Type B pancreatic cell (in vitro differentiated cells): Measurements from ENCODE around the gene RAPGEF4. TPM values are rescaled to one million over a fixed set of nuclear protein-coding genes. Genes with fewer than 3 reads are reported as not detected.

Source experiments
- DNase-seq: peaks from one replicate; pipeline ENCODE4 v3.0.0; 2021; ENCODE audit warnings: mixed read lengths; ENCODE audit not compliant: unreplicated experiment; ENCODE audit errors: extremely low spot score
- H3K27ac Mint-ChIP-seq: 2 replicates; pipeline ENCODE4 v1.8.0; 2021; ENCODE audit warnings: mild to moderate bottlenecking, mixed read lengths
- H3K27me3 Mint-ChIP-seq: 2 replicates; pipeline ENCODE4 v1.8.0; 2021; ENCODE audit warnings: mixed read lengths
- H3K36me3 Mint-ChIP-seq: 2 replicates; pipeline ENCODE4 v1.8.0; 2021; ENCODE audit warnings: mixed read lengths
- H3K4me1 Mint-ChIP-seq: one replicate; pipeline ENCODE4 v1.8.0; 2021; ENCODE audit warnings: mixed read lengths; ENCODE audit not compliant: unreplicated experiment
- H3K4me3 Mint-ChIP-seq: 2 replicates; pipeline ENCODE4 v1.8.0; 2021; ENCODE audit warnings: mild to moderate bottlenecking, mixed read lengths
- H3K9me3 Mint-ChIP-seq: 2 replicates; pipeline ENCODE4 v1.8.0; 2021; ENCODE audit warnings: mixed read lengths
- CTCF ChIP-seq: fragments of 200-600 bp; sonication (generic); conservative IDR thresholded peaks from 2 replicates; pipeline ENCODE4 v1.5.0; 2021; ENCODE audit warnings: antibody characterized with exemption, mild to moderate bottlenecking
- total RNA-seq: library from RNA; stranded (reverse); gene quantifications from 2 replicates; pipeline ENCODE4 v1.2.1, GENCODE V29; 2021; ENCODE audit warnings: low replicate concordance

The RAPGEF4 gene
- total RNA-seq, 1 donor from 2014 or later = 4.3 TPM

- no peaks in the 10 kb centered on the region for H3K4me1 Mint-ChIP-seq
- TF ChIP-seq CTCF = no peak
- no peak overlapping the region for H3K27ac Mint-ChIP-seq
- no peak overlapping the region for H3K4me3 Mint-ChIP-seq
- no peaks in the 10 kb centered on the region for H3K9me3 Mint-ChIP-seq
- peaks cover 5% of the 10 kb centered on the region for H3K36me3 Mint-ChIP-seq
- no peak for DNase-seq
- H3K27me3 Mint-ChIP-seq = no peaks in the 10 kb centered on the region
These were observed 364.2 kb downstream of the RAPGEF4 start for GRCh38 chr2:173099804-173100203.

- no peak for DNase-seq
- no peaks in the 10 kb centered on the region for H3K9me3 Mint-ChIP-seq
- H3K27ac Mint-ChIP-seq = no peak overlapping the region
- no peak overlapping the region for H3K4me3 Mint-ChIP-seq
- H3K36me3 Mint-ChIP-seq = no peaks in the 10 kb centered on the region
- TF ChIP-seq CTCF = no peak
- peaks cover 4% of the 10 kb centered on the region for H3K4me1 Mint-ChIP-seq
- H3K27me3 Mint-ChIP-seq = no peaks in the 10 kb centered on the region
These were observed 366.0 kb downstream of the RAPGEF4 start for GRCh38 chr2:173101687-173102086.

Other genes with a start within 250 kb of the RAPGEF4 start
- 10.5 and 11.5 TPM in 2 replicates for gene PDK1, start 179.8 kb upstream of the RAPGEF4 start, total RNA-seq